ENCODE data around the gene FGFR4. TPM values are rescaled to one million over a fixed set of nuclear protein-coding genes. Genes with fewer than 3 reads are reported as not detected.

The FGFR4 gene
- total RNA-seq, 1 donor from 2014 or later = 0.93 TPM

DNA sequence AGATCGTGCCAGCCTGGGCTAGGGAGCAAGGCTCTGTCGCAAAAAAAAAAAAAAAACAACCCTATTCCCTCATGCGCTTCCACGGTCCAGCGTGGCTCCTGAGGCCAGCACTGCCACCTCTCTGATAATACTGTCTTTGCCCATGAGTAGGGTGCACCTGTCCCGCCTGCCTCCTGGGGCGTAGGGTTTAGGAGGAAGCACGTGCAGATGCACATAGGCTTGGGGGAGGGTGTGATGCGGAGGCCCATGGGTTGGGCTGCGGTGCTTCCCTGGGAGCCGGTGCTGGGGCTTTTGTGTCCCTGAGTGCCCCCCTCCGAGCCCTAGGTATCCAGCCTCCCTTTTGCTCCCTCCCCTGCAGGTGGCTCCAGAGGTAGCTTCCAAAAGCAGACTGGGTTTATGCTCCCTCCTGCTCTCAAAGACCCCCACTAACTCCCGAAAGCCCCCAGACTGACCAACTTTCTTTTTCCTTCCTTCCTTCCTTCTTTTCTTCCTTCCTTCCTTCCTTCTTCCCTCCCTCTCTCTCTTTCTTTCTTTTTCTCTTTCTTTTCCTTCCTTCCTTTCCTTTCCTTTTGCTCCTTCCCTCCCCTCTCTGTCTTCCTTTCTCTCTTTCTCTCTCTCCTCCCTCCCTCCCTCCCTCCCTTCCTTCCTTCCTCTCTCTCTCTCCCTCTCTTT is 12.8 kb downstream of the FGFR4 start:
- Histone ChIP-seq H3K4me3 (no peak overlapping the region), H3K4me1 (peaks cover 23% of the 10 kb centered on the region), H3K9me3 (replicated peaks) (no peaks in the 10 kb centered on the region), H3K36me3 (no peaks in the 10 kb centered on the region), H3K27me3 (ENCODE audit: low read depth) (peaks cover 43% of the 10 kb centered on the region), H3K27ac (replicated peaks) (no peak overlapping the region)
- DNase-seq = no peak
- intact Hi-C loops (cut with micrococcal nuclease) = no loop called here
- TF ChIP-seq, protein P1, sequence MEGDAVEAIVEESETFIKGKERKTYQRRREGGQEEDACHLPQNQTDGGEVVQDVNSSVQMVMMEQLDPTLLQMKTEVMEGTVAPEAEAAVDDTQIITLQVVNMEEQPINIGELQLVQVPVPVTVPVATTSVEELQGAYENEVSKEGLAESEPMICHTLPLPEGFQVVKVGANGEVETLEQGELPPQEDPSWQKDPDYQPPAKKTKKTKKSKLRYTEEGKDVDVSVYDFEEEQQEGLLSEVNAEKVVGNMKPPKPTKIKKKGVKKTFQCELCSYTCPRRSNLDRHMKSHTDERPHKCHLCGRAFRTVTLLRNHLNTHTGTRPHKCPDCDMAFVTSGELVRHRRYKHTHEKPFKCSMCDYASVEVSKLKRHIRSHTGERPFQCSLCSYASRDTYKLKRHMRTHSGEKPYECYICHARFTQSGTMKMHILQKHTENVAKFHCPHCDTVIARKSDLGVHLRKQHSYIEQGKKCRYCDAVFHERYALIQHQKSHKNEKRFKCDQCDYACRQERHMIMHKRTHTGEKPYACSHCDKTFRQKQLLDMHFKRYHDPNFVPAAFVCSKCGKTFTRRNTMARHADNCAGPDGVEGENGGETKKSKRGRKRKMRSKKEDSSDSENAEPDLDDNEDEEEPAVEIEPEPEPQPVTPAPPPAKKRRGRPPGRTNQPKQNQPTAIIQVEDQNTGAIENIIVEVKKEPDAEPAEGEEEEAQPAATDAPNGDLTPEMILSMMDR (IDR thresholded peaks at IDR 0.05; ENCODE audit: borderline replicate concordance) = no peak

- no peak for DNase-seq
- no peaks in the 10 kb centered on the region for H3K9me3 ChIP-seq (replicated peaks)
- H3K4me3 ChIP-seq = no peak overlapping the region
- no peak overlapping the region for H3K27ac ChIP-seq (replicated peaks)
- peaks cover 11% of the 10 kb centered on the region for H3K4me1 ChIP-seq
- H3K36me3 ChIP-seq = no peaks in the 10 kb centered on the region
- H3K27me3 ChIP-seq (ENCODE audit: low read depth) = peaks cover 55% of the 10 kb centered on the region
- TF ChIP-seq, protein P1 (IDR thresholded peaks at IDR 0.05; ENCODE audit: borderline replicate concordance) = no peak
- intact Hi-C loops (cut with micrococcal nuclease) = no loop called here
These were observed 14.0 kb downstream of the FGFR4 start for GRCh38 chr5:177100714-177101121.

DNA sequence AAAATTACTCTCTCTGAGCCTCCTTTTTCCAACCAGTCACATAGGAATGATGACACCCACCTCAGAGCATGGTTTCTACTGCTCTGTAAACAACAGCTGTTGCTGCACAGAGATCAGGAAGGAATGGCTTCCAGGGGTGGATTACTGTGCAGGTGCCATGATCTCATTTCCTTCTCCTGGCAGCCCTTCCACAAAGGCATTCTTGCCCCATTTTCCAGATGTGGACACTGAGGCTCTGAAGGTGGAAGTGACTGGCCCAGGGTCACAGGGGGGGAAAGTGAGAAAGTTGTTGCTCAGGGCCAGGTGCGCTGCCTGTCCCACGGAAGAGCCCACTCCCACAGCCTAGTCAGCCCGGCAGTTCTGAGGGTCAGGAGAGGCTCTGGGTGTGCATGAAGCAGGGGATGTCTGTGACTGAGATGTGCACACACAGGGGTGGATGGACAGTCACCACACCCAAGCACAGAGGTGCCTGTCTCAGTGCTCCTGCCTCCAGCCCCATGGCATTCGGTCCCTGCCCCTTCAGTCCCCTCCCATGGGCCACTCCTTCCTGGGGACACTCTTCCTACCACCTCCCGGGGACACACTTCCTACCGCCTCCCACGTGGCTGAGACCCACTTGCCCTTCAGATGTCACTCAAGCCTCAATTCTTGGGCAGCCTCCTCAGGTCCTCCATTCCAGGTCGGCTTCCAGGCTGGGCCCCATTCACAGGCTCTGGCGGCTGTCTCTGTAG is 17.0 kb downstream of the FGFR4 start:
- Histone ChIP-seq H3K4me1 (peaks cover 1% of the 10 kb centered on the region), H3K9me3 (replicated peaks) (no peaks in the 10 kb centered on the region), H3K4me3 (no peak overlapping the region), H3K27me3 (ENCODE audit: low read depth) (peaks cover 61% of the 10 kb centered on the region), H3K36me3 (no peaks in the 10 kb centered on the region), H3K27ac (replicated peaks) (no peak overlapping the region)
- TF ChIP-seq, protein P1 (IDR thresholded peaks at IDR 0.05; ENCODE audit: borderline replicate concordance) = no peak
- no peak for DNase-seq
- intact Hi-C loops (cut with micrococcal nuclease) = no loop called here

- TF ChIP-seq, protein P1 (IDR thresholded peaks at IDR 0.05; ENCODE audit: borderline replicate concordance) = no peak
- H3K27ac ChIP-seq (replicated peaks) = no peak overlapping the region
- DNase-seq = no peak
- intact Hi-C loops (cut with micrococcal nuclease) = no loop called here
- peaks cover 54% of the 10 kb centered on the region for H3K27me3 ChIP-seq (ENCODE audit: low read depth)
- H3K4me3 ChIP-seq = no peak overlapping the region
- H3K9me3 ChIP-seq (replicated peaks) = no peaks in the 10 kb centered on the region
- no peaks in the 10 kb centered on the region for H3K36me3 ChIP-seq
- peaks cover 9% of the 10 kb centered on the region for H3K4me1 ChIP-seq
These were observed 19.2 kb downstream of the FGFR4 start for GRCh38 chr5:177105691-177106476.

GRCh38 chr5:177107159-177107558 is 20.4 kb downstream of the FGFR4 start:
- no peak for DNase-seq
- H3K9me3 ChIP-seq (replicated peaks) = no peaks in the 10 kb centered on the region
- H3K4me3 ChIP-seq = no peak overlapping the region
- H3K27ac ChIP-seq (replicated peaks) = no peak overlapping the region
- peaks cover 9% of the 10 kb centered on the region for H3K4me1 ChIP-seq
- H3K27me3 ChIP-seq (ENCODE audit: low read depth) = peaks cover 41% of the 10 kb centered on the region
- intact Hi-C loops (cut with micrococcal nuclease) = no loop called here
- TF ChIP-seq, protein P1 (IDR thresholded peaks at IDR 0.05; ENCODE audit: borderline replicate concordance) = no peak
- no peaks in the 10 kb centered on the region for H3K36me3 ChIP-seq
